Epithelial cell of esophagus (primary cell): Measurements from ENCODE around the gene EIF2S1.
"Not testable (repeated sequence)": the region's sequence is repeated elsewhere in the genome, so short reads cannot be mapped to it uniquely, and the experiment has no call there.

Experiments used
- DNase-seq: peaks from one replicate; pipeline ENCODE4 v3.0.0; 2010; ENCODE audit warnings: low read depth
- H3K4me3 ChIP-seq: 2 replicates; pipeline ENCODE4 v1.5.1; 2011; ENCODE audit warnings: mild to moderate bottlenecking, low read length, control low read depth
- CTCF ChIP-seq: IDR thresholded peaks from 2 replicates; pipeline ENCODE4 v1.5.1; 2011; ENCODE audit warnings: low read depth, mild to moderate bottlenecking, low read length, control low read depth, inconsistent platforms; ENCODE audit not compliant: insufficient read depth; ENCODE audit errors: missing control alignments

Gene EIF2S1

GRCh38 chr14:67359775-67360469, at the start of gene EIF2S1, which contains the start of gene ATP6V1D:
TSS of gene EIF2S1 (plus strand) at chr14:67360328. CDS start at chr14:67364768, 4,440 bp downstream.
TSS of gene ATP6V1D (minus strand) at chr14:67359804. CDS start at chr14:67359698, 106 bp downstream.
- peak; percentile 99 for DNase-seq
- TF ChIP-seq CTCF: peak; percentile 94
- peak within 1 kb of the TSS; percentile 99 for H3K4me3 ChIP-seq

GRCh38 chr14:67311868-67312267, 48.3 kb upstream of the EIF2S1 start:
- TF ChIP-seq CTCF: no peak
- peak; percentile 64 for DNase-seq

GRCh38 chr14:67313153-67313552, 47.0 kb upstream of the EIF2S1 start:
- no peak overlapping the region for H3K4me3 ChIP-seq
- DNase-seq: no peak
- TF ChIP-seq CTCF: no peak

More at GRCh38 chr14:67311868-67312267, 48.3 kb upstream of the EIF2S1 start:
- H3K4me3 ChIP-seq: no peak overlapping the region

- no peak overlapping the region for H3K4me3 ChIP-seq
- no peak for DNase-seq
- no peak for TF ChIP-seq CTCF
Observed at GRCh38 chr14:67317822-67318221, 42.3 kb upstream of the EIF2S1 start.

GRCh38 chr14:67319142-67319541, 41.0 kb upstream of the EIF2S1 start:
- H3K4me3 ChIP-seq: no peak overlapping the region
- no peak for TF ChIP-seq CTCF
- no peak for DNase-seq

- not testable (repeated sequence) for DNase-seq, H3K4me3 ChIP-seq
Observed at GRCh38 chr14:67329666-67330065, 30.5 kb upstream of the EIF2S1 start.

- no peak for TF ChIP-seq CTCF
- H3K4me3 ChIP-seq: no peak overlapping the region
- DNase-seq: peak; percentile 41
Observed at GRCh38 chr14:67331368-67332125, 28.6 kb upstream of the EIF2S1 start.
